H1 (cell line): Measurements from ENCODE around the gene TGM1. TPM values are rescaled to one million over a fixed set of nuclear protein-coding genes. Genes with fewer than 3 reads are reported as not detected.

Source experiments
- CBX5 ChIP-seq: fragments of 300-800, 300-1000 bp; sonication (generic); IDR thresholded peaks from 2 replicates; pipeline ENCODE4 v1.7.1; 2016; ENCODE audit warnings: antibody characterized with exemption, low read length, low read depth
- CHD7 ChIP-seq: fragments of 300-600 bp; sonication (generic); IDR thresholded peaks from 2 replicates; pipeline ENCODE4 v1.7.1; 2012; ENCODE audit warnings: low read length, moderate library complexity, mild to moderate bottlenecking, inconsistent platforms; ENCODE audit not compliant: insufficient replicate concordance
- CTBP2 ChIP-seq: IDR thresholded peaks from 2 replicates; pipeline ENCODE4 v1.7.0; 2011; ENCODE audit warnings: borderline replicate concordance, mild to moderate bottlenecking, moderate library complexity, mixed read lengths, low read length; ENCODE audit not compliant: insufficient read depth, insufficient read length
- GTF2F1 ChIP-seq: IDR thresholded peaks from 2 replicates; pipeline ENCODE4 v1.6.1; 2012; ENCODE audit warnings: low read depth, low read length, improper control_type of control experiment, borderline replicate concordance
- POU5F1 ChIP-seq: IDR thresholded peaks from 2 replicates; pipeline ENCODE4 v1.6.1; 2011; ENCODE audit warnings: low read depth, mild to moderate bottlenecking, low read length, moderate library complexity
- RAD21 ChIP-seq, 2 experiments: IDR thresholded peaks in 1 of 2; conservative IDR thresholded peaks in 1 of 2; 2 replicates each; pipeline ENCODE4 v1.6.1; 2011; ENCODE audit warnings: low read depth in 2 of 2, low read length in 2 of 2, improper control_type of control experiment in 1 of 2, inconsistent platforms in 1 of 2, mild to moderate bottlenecking in 1 of 2, moderate library complexity in 1 of 2
- SAP30 ChIP-seq: fragments of 300-600 bp; sonication (generic); IDR thresholded peaks from 2 replicates; pipeline ENCODE4 v1.7.1; 2012; ENCODE audit warnings: low read length, moderate library complexity, mild to moderate bottlenecking, inconsistent platforms; ENCODE audit not compliant: insufficient read depth, insufficient replicate concordance
- SP4 ChIP-seq: IDR thresholded peaks from 2 replicates; pipeline ENCODE4 v1.6.1; 2012; ENCODE audit warnings: low read length, inconsistent platforms
- SRF ChIP-seq: IDR thresholded peaks from 2 replicates; pipeline ENCODE4 v1.6.1; 2011; ENCODE audit warnings: mild to moderate bottlenecking, low read depth, low read length, moderate library complexity
- TCF12 ChIP-seq: IDR thresholded peaks from 2 replicates; pipeline ENCODE4 v1.6.1; 2011; ENCODE audit warnings: low read depth, mild to moderate bottlenecking, low read length
- polyA plus RNA-seq, 7 experiments: library from polyadenylated mRNA; depleted of rRNA in 3 of 7; stranded (reverse) in 5 of 7; unstranded in 2 of 7; fragments of >200 nt in 5 of 7; fragments of 200-250 nt in 2 of 7; gene quantifications; 1 replicate in 5 of 7; 2 replicates in 1 of 7; 4 replicates in 1 of 7; pipeline versions ENCODE4 v1.2.1 to v1.2.3, GENCODE V29; 2011 to 2013; ENCODE audit warnings: missing spikeins in 2 of 7, mixed read lengths in 2 of 7
- total RNA-seq: library from RNA; stranded (reverse); fragmentation: NEBNext Ultra II Directional; extraction: Animal tissue kit (Norgen Biotek cat#: 25700); gene quantifications from 2 replicates; pipeline ENCODE4 v1.2.1, GENCODE V29; 2021

TGM1 gene
- total and polyA plus RNA-seq, 2 of the 8 experiments (the other 6 are each of a cell fraction or from before 2014, with no cell fraction given), result 1.8 to 2.2 TPM

GRCh38 chr14:24271134-24271833 lies 8.3 kb upstream of the TGM1 start, which contains the start of gene RABGGTA (continued):
- TF ChIP-seq CHD7, result no peak
- no peak for TF ChIP-seq CTBP2
- TF ChIP-seq SAP30, result no peak
- TF ChIP-seq RAD21 (IDR thresholded peaks at IDR 0.05 in 1 of 2, conservative IDR thresholded peaks at IDR 0.05 in 1 of 2; ENCODE audit: low read depth in 2 of 2, low read length in 2 of 2), result peak in 1 of 2 experiments; percentile 25; a peak in 2 of 4 replicates
- TF ChIP-seq SP4, result peak; percentile 33; the same call in 1 of the 2 replicates
- peak; percentile 18; the same call in 1 of the 2 replicates for TF ChIP-seq GTF2F1
- no peak for TF ChIP-seq CBX5
- no peak for TF ChIP-seq SRF
- TF ChIP-seq POU5F1, result no peak
- 0 out of 2 replicates have a peak, but pooled peaks have one; percentile 72 for TF ChIP-seq TCF12
